ENCODE results near the gene SLC16A9.

GRCh38 chr10:59750155-59750945 lies 40.7 kb upstream of the SLC16A9 start:
- no peak for TF ChIP-seq CTCF (conservative IDR thresholded peaks at IDR 0.05)
- no peak for TF ChIP-seq ZFX (IDR thresholded peaks at IDR 0.05)

All from C4-2B (cell line).